SK-N-SH treated with all-trans-retinoic acid at 6 μM for 48 hours (cell line): ENCODE results near the gene SDK2.

ENCODE experiments used
- CREB5 ChIP-seq: fragments of 250-450 bp; sonication (Bioruptor Pico); IDR thresholded peaks from 2 replicates; pipeline ENCODE4 v1.5.1; 2020; ENCODE audit warnings: low read depth, mild to moderate bottlenecking, moderate library complexity
- CSRNP3 ChIP-seq: fragments of 250-450 bp; sonication (Bioruptor Pico); IDR thresholded peaks from 2 replicates; pipeline ENCODE4 v1.5.1; 2021; ENCODE audit warnings: mild to moderate bottlenecking, moderate library complexity
- PATZ1 ChIP-seq: fragments of 250-450 bp; sonication (Bioruptor Pico); IDR thresholded peaks from 2 replicates; pipeline ENCODE4 v1.8.0; 2020; ENCODE audit warnings: mild to moderate bottlenecking, moderate library complexity, borderline replicate concordance
- PPARA ChIP-seq: fragments of 250-450 bp; sonication (Bioruptor Pico); IDR thresholded peaks from 2 replicates; pipeline ENCODE4 v1.5.0; 2020; ENCODE audit warnings: mild to moderate bottlenecking, borderline replicate concordance
- RARB ChIP-seq: fragments of 250-450 bp; sonication (Bioruptor Pico); IDR thresholded peaks from 2 replicates; pipeline ENCODE4 v1.8.0; 2021; ENCODE audit warnings: mild to moderate bottlenecking, moderate library complexity
- ZFP30 ChIP-seq: fragments of 450-650 bp; formaldehyde crosslinking; IDR thresholded peaks from 2 replicates; pipeline ENCODE4 v1.5.0; 2022; ENCODE audit warnings: mild to moderate bottlenecking, moderate library complexity
- ZNF565 ChIP-seq: fragments of 450-650 bp; formaldehyde crosslinking; conservative IDR thresholded peaks from 2 replicates; pipeline ENCODE4 v1.5.0; 2020; ENCODE audit warnings: low read depth, mild to moderate bottlenecking, moderate library complexity

- TF ChIP-seq PATZ1, result no peak
- no peak for TF ChIP-seq CREB5 (CRISPR knock-in tag)
- TF ChIP-seq ZNF565 (CRISPR knock-in tag), result no peak
- no peak for TF ChIP-seq ZFP30 (CRISPR knock-in tag)
- no peak for TF ChIP-seq CSRNP3 (CRISPR knock-in tag)
- TF ChIP-seq RARB, result no peak
- TF ChIP-seq PPARA (CRISPR knock-in tag), result no peak
Measured at GRCh38 chr17:73327676-73328075, 316.6 kb downstream of the SDK2 start.
